Keratinocyte (primary cell): ENCODE data around the gene C2CD2L. TPM values are rescaled to one million over a fixed set of nuclear protein-coding genes. Genes with fewer than 3 reads are reported as not detected.

ENCODE experiments used
- DNase-seq: peaks from one replicate; pipeline ENCODE4 v3.0.0-alpha.2; 2011; ENCODE audit warnings: low read depth, missing footprints, low spot score
- FAIRE-seq: peaks from 2 replicates; lab custom pipeline; 2011; peaks lifted over from hg19 to GRCh38; lab: Jason Lieb, UNC
- H2AFZ ChIP-seq: 2 replicates; pipeline ENCODE4 v1.6.0; 2012; ENCODE audit warnings: low read length, control low read depth, inconsistent platforms; ENCODE audit not compliant: control insufficient read depth
- H3K27ac ChIP-seq: 2 replicates; pipeline ENCODE4 v1.5.1; 2011; ENCODE audit warnings: low read length; ENCODE audit not compliant: control insufficient read depth, insufficient read depth
- H3K27me3 ChIP-seq: 3 replicates; pipeline ENCODE4 v1.6.0; 2011; ENCODE audit warnings: low read length; ENCODE audit not compliant: control insufficient read depth, insufficient read depth; ENCODE audit errors: extremely low read depth
- H3K36me3 ChIP-seq, 2 experiments: 2 replicates in 1 of 2; 3 replicates in 1 of 2; pipeline ENCODE4 v1.5.1; 2011; ENCODE audit warnings: low read length in 2 of 2, mild to moderate bottlenecking in 1 of 2; ENCODE audit not compliant: control insufficient read depth in 2 of 2, insufficient read depth in 2 of 2; ENCODE audit errors: extremely low read depth in 1 of 2
- H3K4me1 ChIP-seq: 3 replicates; pipeline ENCODE4 v1.5.1; 2011; ENCODE audit warnings: low read length; ENCODE audit not compliant: control insufficient read depth, insufficient read depth; ENCODE audit errors: extremely low read depth
- H3K4me2 ChIP-seq: 3 replicates; pipeline ENCODE4 v1.6.0; 2011; ENCODE audit warnings: low read depth, low read length; ENCODE audit not compliant: control insufficient read depth, insufficient read depth; ENCODE audit errors: extremely low read depth
- H3K4me3 ChIP-seq, 3 experiments: fragments of 200-600 bp in 1 of 3; sonication (generic) in 1 of 3; 2 replicates in 2 of 3; 3 replicates in 1 of 3; pipeline ENCODE4 v1.5.1; 2011 to 2016; ENCODE audit warnings: low read length in 3 of 3, mild to moderate bottlenecking in 3 of 3, control low read depth in 2 of 3, inconsistent platforms in 1 of 3, low read depth in 1 of 3, mixed read lengths in 1 of 3, mixed run types in 1 of 3, moderate library complexity in 1 of 3; ENCODE audit not compliant: control insufficient read depth in 2 of 3, insufficient read depth in 2 of 3; ENCODE audit errors: extremely low read depth in 1 of 3
- H3K79me2 ChIP-seq: 2 replicates; pipeline ENCODE4 v1.6.0; 2012; ENCODE audit warnings: low read length; ENCODE audit not compliant: control insufficient read depth, insufficient read depth
- H3K9ac ChIP-seq: 3 replicates; pipeline ENCODE4 v1.6.0; 2011; ENCODE audit warnings: low read length; ENCODE audit not compliant: control insufficient read depth, insufficient read depth; ENCODE audit errors: extremely low read depth
- H3K9me1 ChIP-seq: 3 replicates; pipeline ENCODE4 v1.6.0; 2011; ENCODE audit warnings: low read length; ENCODE audit not compliant: control insufficient read depth, insufficient read depth; ENCODE audit errors: extremely low read depth
- H3K9me3 ChIP-seq: 2 replicates; pipeline ENCODE4 v1.5.1; 2012; ENCODE audit warnings: low read depth, low read length; ENCODE audit not compliant: control insufficient read depth
- H4K20me1 ChIP-seq: 3 replicates; pipeline ENCODE4 v1.6.0; 2011; ENCODE audit warnings: low read length; ENCODE audit not compliant: control insufficient read depth, insufficient read depth; ENCODE audit errors: extremely low read depth
- CTCF ChIP-seq, 3 experiments: IDR thresholded peaks in 1 of 3; conservative IDR thresholded peaks in 1 of 3; optimal IDR thresholded peaks in 1 of 3; 2 replicates in 2 of 3; 3 replicates in 1 of 3; pipeline versions ENCODE3 to v1.5.1; 2011; ENCODE audit warnings: low read length in 3 of 3, mild to moderate bottlenecking in 3 of 3, moderate library complexity in 2 of 3, control low read depth in 1 of 3, inconsistent platforms in 1 of 3; ENCODE audit not compliant: insufficient read depth in 2 of 3; ENCODE audit errors: extremely low read depth in 1 of 3
- EZH2 ChIP-seq: IDR thresholded peaks from one replicate; pipeline ENCODE4 v1.6.1; 2012; ENCODE audit warnings: inconsistent platforms, mild to moderate bottlenecking, low read length, moderate library complexity
- dilution Hi-C: fragments of 300-500 bp; cut with MboI; formaldehyde crosslinking; loops from one replicate; pipeline ENCODE4 v1.7.0; 2020; ENCODE audit warnings: low sequenced_read_pairs; ENCODE audit not compliant: extremely low pct_ligation_motif_present
- polyA plus RNA-seq, 5 experiments: library from polyadenylated mRNA; depleted of rRNA in 3 of 5; stranded (reverse) in 3 of 5; stranded (forward) in 1 of 5; unstranded in 1 of 5; fragments of >200 nt; gene quantifications; 1 replicate in 1 of 5; 2 replicates in 3 of 5; 3 replicates in 1 of 5; pipeline versions ENCODE4 v1.2.1 to v1.2.3, GENCODE V29; 2011 to 2012; ENCODE audit warnings: missing spikeins in 2 of 5, low read depth in 1 of 5, low replicate concordance in 1 of 5

Gene C2CD2L
- polyA plus RNA-seq, 1 donor (not counting 4 experiments of a cell fraction or from before 2014, with no cell fraction given): 2.9 TPM

DNA sequence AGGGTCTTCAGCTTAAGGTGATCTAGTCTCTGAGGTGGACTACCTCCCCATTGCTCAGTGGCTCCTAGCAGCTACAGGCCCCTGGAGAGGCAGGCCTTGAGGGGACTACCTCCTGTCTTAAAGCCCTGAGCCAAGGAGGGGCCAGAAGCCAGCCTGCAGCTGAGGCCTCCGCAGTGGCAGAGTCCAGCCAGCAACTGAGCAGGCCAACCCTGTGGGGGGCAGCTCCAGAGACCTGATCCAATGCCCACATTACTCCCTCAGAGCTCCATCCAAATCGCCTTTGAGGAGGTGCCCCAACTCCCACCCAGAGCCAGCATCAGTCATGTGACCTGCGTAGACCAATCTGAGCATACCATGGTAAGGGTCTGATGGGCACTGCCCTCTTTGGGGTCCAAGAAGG, 2.7 kb downstream of the C2CD2L start:
- FAIRE-seq (no peak), DNase-seq (no peak)
- Histone ChIP-seq H2AFZ (no peak overlapping the region), H3K9me1 (peaks cover 8% of the 10 kb centered on the region), H3K27ac (no peak overlapping the region), H3K79me2 (peaks cover 10% of the 10 kb centered on the region), H3K27me3 (no peaks in the 10 kb centered on the region), H3K36me3 (peaks cover 7 to 15% of the 10 kb centered on the region in 2 experiments), H4K20me1 (no peaks in the 10 kb centered on the region), H3K4me3 (no peak overlapping the region), H3K4me1 (peaks cover 23% of the 10 kb centered on the region), H3K9ac (no peak overlapping the region), H3K9me3 (no peaks in the 10 kb centered on the region), H3K4me2 (no peak overlapping the region)
- no peak for TF ChIP-seq EZH2
- no peak for TF ChIP-seq CTCF (optimal IDR thresholded peaks at IDR 0.05 in 1 of 3, IDR thresholded peaks at IDR 0.05 in 1 of 3, conservative IDR thresholded peaks at IDR 0.05 in 1 of 3; ENCODE audit: extremely low read depth in 1 of 3, insufficient read depth in 2 of 3, low read length in 3 of 3)
- dilution Hi-C loops: no loop called here

DNA sequence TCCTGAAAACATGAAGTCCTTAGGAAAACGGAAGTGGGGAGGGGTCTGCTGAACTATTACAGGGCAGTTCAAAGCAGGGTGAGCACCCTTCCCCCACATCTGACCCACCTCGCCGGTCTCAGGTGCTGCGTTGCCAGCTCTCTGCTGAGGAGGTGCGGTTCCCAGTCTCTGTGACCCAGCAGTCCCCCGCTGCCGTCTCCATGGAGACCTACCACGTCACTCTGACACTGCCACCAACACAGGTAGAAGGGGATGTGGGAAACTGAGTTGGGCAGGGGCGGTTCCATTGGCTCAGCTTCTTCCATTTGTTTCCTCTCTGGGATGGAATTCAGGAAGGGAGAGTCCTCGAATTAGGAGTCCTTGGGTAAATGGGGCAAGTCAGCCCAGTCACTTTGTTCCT, 3.3 kb downstream of the C2CD2L start:
- Histone ChIP-seq H3K4me2 (no peak overlapping the region), H2AFZ (no peak overlapping the region), H3K79me2 (peaks cover 10% of the 10 kb centered on the region), H3K27me3 (no peaks in the 10 kb centered on the region), H3K9ac (no peak overlapping the region), H3K36me3 (peaks cover 7 to 15% of the 10 kb centered on the region in 2 experiments), H4K20me1 (no peaks in the 10 kb centered on the region), H3K27ac (no peak overlapping the region), H3K4me1 (peaks cover 23% of the 10 kb centered on the region), H3K4me3 (no peak overlapping the region), H3K9me1 (peaks cover 8% of the 10 kb centered on the region), H3K9me3 (no peaks in the 10 kb centered on the region)
- no peak for DNase-seq
- dilution Hi-C loops: no loop called here
- no peak for TF ChIP-seq CTCF (optimal IDR thresholded peaks at IDR 0.05 in 1 of 3, IDR thresholded peaks at IDR 0.05 in 1 of 3, conservative IDR thresholded peaks at IDR 0.05 in 1 of 3; ENCODE audit: extremely low read depth in 1 of 3, insufficient read depth in 2 of 3, low read length in 3 of 3)
- TF ChIP-seq EZH2: no peak
- no peak for FAIRE-seq
